Cardiac muscle cell (in vitro differentiated cells and primary cell): ENCODE measurements around the gene MYO9B. TPM values are rescaled to one million over a fixed set of nuclear protein-coding genes. Genes with fewer than 3 reads are reported as not detected.

Source experiments
- DNase-seq, 2 donors: peaks; one replicate each; pipeline versions ENCODE4 v3.0.0 to v3.0.0-alpha.2; 2010 to 2017; ENCODE audit warnings: low read depth in 1 of 2, low spot score in 1 of 2
- H3K27ac ChIP-seq: fragments of 200-600 bp; sonication (generic); 2 replicates; pipeline ENCODE4 v1.5.1; 2016
- H3K27me3 ChIP-seq: fragments of 200-600 bp; sonication (generic); 2 replicates; pipeline ENCODE4 v1.6.0; 2016; ENCODE audit warnings: control low read depth
- H3K36me3 ChIP-seq: fragments of 200-600 bp; sonication (generic); 2 replicates; pipeline ENCODE4 v1.5.1; 2016; ENCODE audit warnings: control low read depth
- H3K4me1 ChIP-seq: fragments of 200-600 bp; sonication (generic); 2 replicates; pipeline ENCODE4 v1.8.1; 2017; ENCODE audit warnings: low read depth, mild to moderate bottlenecking, mixed run types
- H3K4me3 ChIP-seq: fragments of 200-600 bp; sonication (generic); 2 replicates; pipeline ENCODE4 v1.5.1; 2016; ENCODE audit warnings: mild to moderate bottlenecking
- H3K9me3 ChIP-seq: fragments of 200-600 bp; sonication (generic); 2 replicates; pipeline ENCODE4 v1.5.1; 2017; ENCODE audit warnings: low read depth, mild to moderate bottlenecking, control low read depth
- CTCF ChIP-seq: IDR thresholded peaks from 2 replicates; pipeline ENCODE4 v1.5.1; 2012; ENCODE audit warnings: low read depth, mild to moderate bottlenecking, low read length
- polyA plus RNA-seq: library from polyadenylated mRNA; unstranded; fragments of >200 nt; fragmentation: Nextera tagmentation; extraction: Ambion mirVana; gene quantifications from 2 replicates; pipeline ENCODE4 v1.2.1, GENCODE V29; 2016
- total RNA-seq: library from RNA; depleted of rRNA; stranded (reverse); fragments of >200 nt; gene quantifications from 2 replicates; pipeline ENCODE4 v1.2.3, GENCODE V29; 2016

MYO9B gene
- total and polyA plus RNA-seq, 2 experiments from 2014 or later, result 17.7 to 47.9 TPM

GRCh38 chr19:17061691-17062090, 13.9 kb upstream of the MYO9B start:
- no peak for TF ChIP-seq CTCF
- no peaks in the 10 kb centered on the region for H3K27me3 ChIP-seq
- no peak overlapping the region for H3K4me3 ChIP-seq
- H3K27ac ChIP-seq, result no peak overlapping the region
- H3K9me3 ChIP-seq, result no peaks in the 10 kb centered on the region
- peaks cover 9% of the 10 kb centered on the region for H3K36me3 ChIP-seq
- DNase-seq, result no peak
- H3K4me1 ChIP-seq, result no peaks in the 10 kb centered on the region

GRCh38 chr19:17063428-17063827, 12.1 kb upstream of the MYO9B start:
- Histone ChIP-seq H3K9me3 (no peaks in the 10 kb centered on the region), H3K4me1 (no peaks in the 10 kb centered on the region), H3K27me3 (no peaks in the 10 kb centered on the region), H3K27ac (no peak overlapping the region), H3K36me3 (peaks cover 4% of the 10 kb centered on the region), H3K4me3 (no peak overlapping the region)
- TF ChIP-seq CTCF, result no peak
- DNase-seq, result no peak

- Histone ChIP-seq H3K4me3 (no peak overlapping the region), H3K9me3 (no peaks in the 10 kb centered on the region), H3K36me3 (no peaks in the 10 kb centered on the region), H3K4me1 (peaks cover under 1% of the 10 kb centered on the region), H3K27me3 (no peaks in the 10 kb centered on the region), H3K27ac (no peak overlapping the region)
- TF ChIP-seq CTCF, result no peak
- peak in 1 of 2 donors; percentile 31 for DNase-seq
Observed at GRCh38 chr19:17069193-17069592, 6.4 kb upstream of the MYO9B start.

- Histone ChIP-seq H3K36me3 (no peaks in the 10 kb centered on the region), H3K4me3 (no peak overlapping the region), H3K27me3 (no peaks in the 10 kb centered on the region), H3K4me1 (peaks cover 6% of the 10 kb centered on the region), H3K27ac (peak overlapping the region; percentile 29), H3K9me3 (no peaks in the 10 kb centered on the region)
- DNase-seq, result no peak
- no peak for TF ChIP-seq CTCF
Observed at GRCh38 chr19:17070421-17070820, 5.2 kb upstream of the MYO9B start.

- Histone ChIP-seq H3K36me3 (no peaks in the 10 kb centered on the region), H3K27ac (no peak overlapping the region), H3K27me3 (no peaks in the 10 kb centered on the region), H3K4me1 (peaks cover 6% of the 10 kb centered on the region), H3K4me3 (no peak overlapping the region), H3K9me3 (no peaks in the 10 kb centered on the region)
- TF ChIP-seq CTCF, result no peak
- no peak for DNase-seq
Observed at GRCh38 chr19:17070912-17071311, 4.7 kb upstream of the MYO9B start.
